Astrocyte of the spinal cord (primary cell): ENCODE data around the gene EPB41L1.

Experiments
- DNase-seq: peaks from one replicate; pipeline ENCODE4 v3.0.0; 2011; ENCODE audit warnings: low read depth, low spot score
- H3K4me3 ChIP-seq: 2 replicates; pipeline ENCODE4 v1.5.1; 2011; ENCODE audit warnings: low read depth, mild to moderate bottlenecking, low read length, moderate library complexity
- CTCF ChIP-seq: IDR thresholded peaks from 2 replicates; pipeline ENCODE4 v1.5.1; 2012; ENCODE audit warnings: low read depth, mild to moderate bottlenecking, low read length, inconsistent platforms
- in situ Hi-C: cut with HindIII; loops from 2 replicates; pipeline ENCODE4 v1.10.0; 2017; ENCODE audit warnings: low sequenced_read_pairs

Gene EPB41L1

GRCh38 chr20:36240076-36240475 is 85.5 kb downstream of the EPB41L1 start:
- no peak for TF ChIP-seq CTCF
- in situ Hi-C loops = no loop called here
- DNase-seq = no peak

GRCh38 chr20:36241678-36242077 is 87.1 kb downstream of the EPB41L1 start:
- no peak overlapping the region for H3K4me3 ChIP-seq
- in situ Hi-C loops = no loop called here
- no peak for TF ChIP-seq CTCF
- DNase-seq = no peak

More at GRCh38 chr20:36240076-36240475, 85.5 kb downstream of the EPB41L1 start:
- no peak overlapping the region for H3K4me3 ChIP-seq

- TF ChIP-seq CTCF = no peak
- in situ Hi-C loops = no loop called here
- no peak for DNase-seq
- H3K4me3 ChIP-seq = no peak overlapping the region
These were observed 89.2 kb downstream of the EPB41L1 start for GRCh38 chr20:36243726-36244125.

GRCh38 chr20:36246401-36246800 is 91.9 kb downstream of the EPB41L1 start:
- DNase-seq = no peak
- no peak for TF ChIP-seq CTCF
- no peak overlapping the region for H3K4me3 ChIP-seq
- in situ Hi-C loops = no loop called here

GRCh38 chr20:36248836-36249235 is 94.3 kb downstream of the EPB41L1 start:
- no peak for TF ChIP-seq CTCF
- DNase-seq = no peak
- no peak overlapping the region for H3K4me3 ChIP-seq
- in situ Hi-C loops = no loop called here

- DNase-seq = no peak
- TF ChIP-seq CTCF = no peak
- in situ Hi-C loops = no loop called here
These were observed 94.9 kb downstream of the EPB41L1 start for GRCh38 chr20:36249450-36249849.

GRCh38 chr20:36251426-36251825 is 96.9 kb downstream of the EPB41L1 start:
- H3K4me3 ChIP-seq = no peak overlapping the region
- TF ChIP-seq CTCF = no peak
- no peak for DNase-seq
- in situ Hi-C loops = no loop called here

More at GRCh38 chr20:36249450-36249849, 94.9 kb downstream of the EPB41L1 start:
- H3K4me3 ChIP-seq = no peak overlapping the region
